Activated CD4-positive, alpha-beta memory T cell treated with anti-CD3 and anti-CD28 coated beads for 36 hours (primary cell): Measurements from ENCODE around the gene CIRBP. TPM values are rescaled to one million over a fixed set of nuclear protein-coding genes. Genes with fewer than 3 reads are reported as not detected.

Source experiments
- CTCF ChIA-PET: fragments of 350-600 bp; sonication (Branson Sonifier 250); formaldehyde crosslinking; loops from one replicate; lab custom pipeline; 2021; ENCODE audit warnings: antibody characterized with exemption, inconsistent platforms; lab: Charles Lee
- POLR2A ChIA-PET: fragments of 350-600 bp; sonication (Branson Sonifier 250); formaldehyde crosslinking; loops from one replicate; lab custom pipeline; 2021; ENCODE audit warnings: antibody characterized with exemption; lab: Charles Lee
- DNase-seq: peaks from one replicate; pipeline ENCODE4 v3.0.0-alpha.2; 2020
- H3K27ac Mint-ChIP-seq: one replicate; pipeline ENCODE4 v1.8.0; 2021; ENCODE audit warnings: mixed read lengths
- H3K27me3 Mint-ChIP-seq: one replicate; pipeline ENCODE4 v1.8.0; 2021; ENCODE audit warnings: mixed read lengths
- H3K36me3 Mint-ChIP-seq: one replicate; pipeline ENCODE4 v1.8.0; 2021; ENCODE audit warnings: mixed read lengths
- H3K4me1 Mint-ChIP-seq: one replicate; pipeline ENCODE4 v1.8.0; 2021; ENCODE audit warnings: low read depth, mixed read lengths
- H3K4me3 Mint-ChIP-seq: one replicate; pipeline ENCODE4 v1.8.0; 2021; ENCODE audit warnings: mild to moderate bottlenecking, mixed read lengths
- H3K9me3 Mint-ChIP-seq: one replicate; pipeline ENCODE4 v1.8.0; 2021; ENCODE audit warnings: mixed read lengths
- intact Hi-C: fragments of 100-400 bp; cut with micrococcal nuclease; formaldehyde crosslinking; loops from one replicate; pipeline ENCODE4 v1.15.1; 2023
- total RNA-seq, 2 experiments: library from RNA; stranded (reverse); gene quantifications; one replicate each; pipeline ENCODE4 v1.2.3, GENCODE V29; 2021

Gene CIRBP
- total RNA-seq, 2 experiments from 2014 or later = 171 to 173 TPM

- Mint-ChIP-seq H3K27ac (peak overlapping the region; percentile 73), H3K4me3 (peak overlapping the region; percentile 69), H3K27me3 (no peaks in the 10 kb centered on the region), H3K9me3 (no peaks in the 10 kb centered on the region), H3K4me1 (peaks cover 53% of the 10 kb centered on the region), H3K36me3 (peaks cover 55% of the 10 kb centered on the region)
- ChIA-PET CTCF (interaction anchor here (0.6 to 4.1 kb wide), 3 partner anchors 30 to 161 kb away, joined by 3 to 38 read pairs (median 4); no protein-coding TSS in a partner anchor), POLR2A (no interaction called here)
- DNase-seq = no peak
- intact Hi-C loops = no loop called here
These were observed 5.1 kb downstream of the CIRBP start for GRCh38 chr19:1274081-1274851.

- Mint-ChIP-seq H3K27ac (peak overlapping the region; percentile 73), H3K27me3 (no peaks in the 10 kb centered on the region), H3K4me1 (peaks cover 56% of the 10 kb centered on the region), H3K4me3 (peak overlapping the region; percentile 69), H3K36me3 (peaks cover 58% of the 10 kb centered on the region), H3K9me3 (no peaks in the 10 kb centered on the region)
- CTCF ChIA-PET = interaction anchor here (1.0 to 4.1 kb wide), 3 partner anchors 8 to 30 kb away, joined by 4 to 38 read pairs (median 7); no protein-coding TSS in a partner anchor
- POLR2A ChIA-PET = interaction anchor here (0.7 to 1.5 kb wide), 7 partner anchors 8 to 30 kb away, joined by 3 to 6 read pairs (median 4); no protein-coding TSS in a partner anchor
- DNase-seq = no peak
- intact Hi-C loops = loop anchor here (1.0 to 5.0 kb wide), 4 partner anchors 14 to 237 kb away; partner anchors contain the start of genes ADAMTSL5, DAZAP1 and NDUFS7
These were observed 5.7 kb downstream of the CIRBP start for GRCh38 chr19:1274852-1275259.

- intact Hi-C loops = loop anchor here (1.0 to 5.0 kb wide), 4 partner anchors 14 to 237 kb away; partner anchors contain the start of genes ADAMTSL5, DAZAP1 and NDUFS7
These were observed 6.3 kb downstream of the CIRBP start, which contains the start of gene FAM174C for GRCh38 chr19:1275260-1275975. TSS of gene FAM174C (plus strand) at chr19:1275530. CDS start at chr19:1275550, 20 bp downstream.

GRCh38 chr19:1275976-1276627 lies 7.0 kb downstream of the CIRBP start:
- no peak for DNase-seq
- Mint-ChIP-seq H3K4me1 (peaks cover 50% of the 10 kb centered on the region), H3K9me3 (no peaks in the 10 kb centered on the region), H3K27me3 (no peaks in the 10 kb centered on the region), H3K27ac (peak overlapping the region; percentile 95), H3K4me3 (peak overlapping the region; percentile 86), H3K36me3 (peaks cover 48% of the 10 kb centered on the region)
- intact Hi-C loops = loop anchor here (1.0 to 5.0 kb wide), 4 partner anchors 15 to 236 kb away; partner anchors contain the start of genes ADAMTSL5, DAZAP1 and NDUFS7
- ChIA-PET CTCF (interaction anchor here (1.3 kb wide), 1 partner anchor 27 kb away, joined by 4 read pairs; no protein-coding TSS in a partner anchor), POLR2A (interaction anchor here (1.3 to 1.5 kb wide), 3 partner anchors 10 to 24 kb away, joined by 3 to 6 read pairs (median 5); no protein-coding TSS in a partner anchor)

More at GRCh38 chr19:1275260-1275975, 6.3 kb downstream of the CIRBP start, which contains the start of gene FAM174C:
- Mint-ChIP-seq H3K4me3 (peak within 1 kb of the TSS; percentile 86), H3K36me3 (peaks cover 54% of the 10 kb centered on the region), H3K4me1 (peaks cover 56% of the 10 kb centered on the region), H3K9me3 (no peaks in the 10 kb centered on the region), H3K27me3 (no peaks in the 10 kb centered on the region), H3K27ac (peak within 1 kb of the TSS; percentile 95)
- CTCF ChIA-PET = interaction anchor here (0.6 to 4.1 kb wide), 4 partner anchors 9 to 163 kb away, joined by 3 to 38 read pairs (median 6); no protein-coding TSS in a partner anchor
- POLR2A ChIA-PET = interaction anchor here (0.7 to 1.5 kb wide), 7 partner anchors 9 to 30 kb away, joined by 3 to 6 read pairs (median 4); no protein-coding TSS in a partner anchor
- DNase-seq = peak; percentile 97

- intact Hi-C loops = loop anchor here (5.0 kb wide), 2 partner anchors 106 to 236 kb away; partner anchors contain the start of genes ADAMTSL5 and NDUFS7
- ChIA-PET CTCF (no interaction called here), POLR2A (interaction anchor here (0.6 kb wide), 1 partner anchor 145 kb away, joined by 3 read pairs; no protein-coding TSS in a partner anchor)
- Mint-ChIP-seq H3K36me3 (peaks cover 42% of the 10 kb centered on the region), H3K27me3 (no peaks in the 10 kb centered on the region), H3K9me3 (no peaks in the 10 kb centered on the region), H3K4me3 (peak overlapping the region; percentile 86), H3K4me1 (peaks cover 44% of the 10 kb centered on the region), H3K27ac (peak overlapping the region; percentile 95)
- DNase-seq = peak; percentile 54
These were observed 7.5 kb downstream of the CIRBP start for GRCh38 chr19:1276628-1277022.

GRCh38 chr19:1277061-1277460 lies 7.9 kb downstream of the CIRBP start:
- CTCF ChIA-PET = interaction anchor here (0.6 to 1.0 kb wide), 2 partner anchors 33 to 81 kb away, joined by 3 to 5 read pairs; no protein-coding TSS in a partner anchor
- Mint-ChIP-seq H3K27me3 (no peaks in the 10 kb centered on the region), H3K27ac (peak overlapping the region; percentile 95), H3K4me3 (peak overlapping the region; percentile 86), H3K4me1 (peaks cover 40% of the 10 kb centered on the region), H3K36me3 (peaks cover 38% of the 10 kb centered on the region), H3K9me3 (no peaks in the 10 kb centered on the region)
- no peak for DNase-seq
- intact Hi-C loops = loop anchor here (5.0 kb wide), 2 partner anchors 105 to 235 kb away; partner anchors contain the start of genes ADAMTSL5 and NDUFS7
- POLR2A ChIA-PET = interaction anchor here (0.6 to 0.8 kb wide), 2 partner anchors 8 to 145 kb away, joined by 3 to 4 read pairs; partner anchors contain the start of gene CIRBP

- H3K4me1 Mint-ChIP-seq = peaks cover 31% of the 10 kb centered on the region
- ChIA-PET POLR2A (interaction anchor here (2.9 kb wide), 1 partner anchor 9 kb away, joined by 10 read pairs; the partner anchor contains the start of gene CIRBP), CTCF (interaction anchor here (1.0 kb wide), 1 partner anchor 34 kb away, joined by 5 read pairs; no protein-coding TSS in a partner anchor)
- H3K27ac Mint-ChIP-seq = no peak overlapping the region
- DNase-seq = no peak
- intact Hi-C loops = loop anchor here (5.0 kb wide), 2 partner anchors 104 to 234 kb away; partner anchors contain the start of genes ADAMTSL5 and NDUFS7
- no peaks in the 10 kb centered on the region for H3K27me3 Mint-ChIP-seq
- no peak overlapping the region for H3K4me3 Mint-ChIP-seq
- H3K9me3 Mint-ChIP-seq = no peaks in the 10 kb centered on the region
- H3K36me3 Mint-ChIP-seq = peaks cover 29% of the 10 kb centered on the region
These were observed 8.9 kb downstream of the CIRBP start for GRCh38 chr19:1278074-1278473.

- ChIA-PET CTCF (interaction anchor here (0.5 to 2.2 kb wide), 23 partner anchors 10 to 482 kb away, joined by 3 to 22 read pairs (median 3); partner anchors contain the start of genes ATP5F1D, CIRBP and PTBP1), POLR2A (interaction anchor here (2.9 kb wide), 1 partner anchor 10 kb away, joined by 10 read pairs; the partner anchor contains the start of gene CIRBP)
- H3K4me1 Mint-ChIP-seq = peaks cover 23% of the 10 kb centered on the region
- peaks cover 22% of the 10 kb centered on the region for H3K36me3 Mint-ChIP-seq
- no peak overlapping the region for H3K27ac Mint-ChIP-seq
- no peak overlapping the region for H3K4me3 Mint-ChIP-seq
- H3K27me3 Mint-ChIP-seq = no peaks in the 10 kb centered on the region
- intact Hi-C loops = loop anchor here (5.0 kb wide), 2 partner anchors 103 to 233 kb away; partner anchors contain the start of genes ADAMTSL5 and NDUFS7
- DNase-seq = no peak
- no peaks in the 10 kb centered on the region for H3K9me3 Mint-ChIP-seq
These were observed 9.9 kb downstream of the CIRBP start for GRCh38 chr19:1278713-1279660.

- peaks cover 21% of the 10 kb centered on the region for H3K4me1 Mint-ChIP-seq
- H3K27me3 Mint-ChIP-seq = peaks cover 7% of the 10 kb centered on the region
- DNase-seq = peak; percentile 88
- H3K27ac Mint-ChIP-seq = no peak overlapping the region
- CTCF ChIA-PET = interaction anchor here (0.5 to 2.2 kb wide), 24 partner anchors 11 to 1279 kb away, joined by 3 to 22 read pairs (median 4); partner anchors contain the start of genes ATP5F1D, CIRBP and PTBP1
- intact Hi-C loops = loop anchor here (5.0 kb wide), 2 partner anchors 102 to 232 kb away; partner anchors contain the start of genes ADAMTSL5 and NDUFS7
- POLR2A ChIA-PET = interaction anchor here (2.9 kb wide), 1 partner anchor 11 kb away, joined by 10 read pairs; the partner anchor contains the start of gene CIRBP
- H3K9me3 Mint-ChIP-seq = no peaks in the 10 kb centered on the region
- peaks cover 17% of the 10 kb centered on the region for H3K36me3 Mint-ChIP-seq
- H3K4me3 Mint-ChIP-seq = no peak overlapping the region
These were observed 10.7 kb downstream of the CIRBP start for GRCh38 chr19:1279782-1280341.
